ENCODE measurements around the gene STX7. TPM values are rescaled to one million over a fixed set of nuclear protein-coding genes. Genes with fewer than 3 reads are reported as not detected.
"Not testable (repeated sequence)": the region's sequence is repeated elsewhere in the genome, so short reads cannot be mapped to it uniquely, and the experiment has no call there.

The STX7 gene, protein sequence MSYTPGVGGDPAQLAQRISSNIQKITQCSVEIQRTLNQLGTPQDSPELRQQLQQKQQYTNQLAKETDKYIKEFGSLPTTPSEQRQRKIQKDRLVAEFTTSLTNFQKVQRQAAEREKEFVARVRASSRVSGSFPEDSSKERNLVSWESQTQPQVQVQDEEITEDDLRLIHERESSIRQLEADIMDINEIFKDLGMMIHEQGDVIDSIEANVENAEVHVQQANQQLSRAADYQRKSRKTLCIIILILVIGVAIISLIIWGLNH
- total RNA-seq (2022) (41.0 and 42.4 TPM in 2 replicates), Bru-seq, nascent RNA (percentile 83 among the genes with signal in this experiment), BruChase-seq, experiment 1, labeled RNA remaining after a 2-hour chase (percentile 81 among the genes with signal in this experiment), BruChase-seq, experiment 2, labeled RNA remaining after a 6-hour chase (percentile 83 among the genes with signal in this experiment)
- long read RNA-seq, full-length matches to known transcripts = 54 of 69 reads
- long read RNA-seq, partial matches to known transcripts = 3 of 69 reads
- long read RNA-seq, other reads (novel, unspliced or antisense) = 12 of 69 reads

GRCh38 chr6:132512638-132513632 lies at the start of gene STX7:
Gene STX7 (minus strand): TSS chr6:132513116. CDS start chr6:132503530, 9,586 bp downstream.
- DNase-seq = peak; percentile 92
- Mint-ChIP-seq H3K36me3 (ENCODE audit: insufficient read depth, unreplicated experiment) (peaks cover 18% of the 10 kb centered on the region), H3K4me1 (ENCODE audit: low read depth, unreplicated experiment) (peaks cover 18% of the 10 kb centered on the region), H3K9me3 (ENCODE audit: unreplicated experiment) (no peaks in the 10 kb centered on the region), H3K27ac (ENCODE audit: unreplicated experiment) (peak within 1 kb of the TSS; percentile 90), H3K4me3 (ENCODE audit: unreplicated experiment) (peak within 1 kb of the TSS; percentile 92), H3K27me3 (ENCODE audit: insufficient read depth, unreplicated experiment) (no peaks in the 10 kb centered on the region)
- CTCF ChIA-PET = interaction anchor here (0.6 to 1.4 kb wide), 5 partner anchors 12 to 285 kb away, joined by 3 to 7 read pairs (median 6); partner anchors contain the start of gene SLC18B1
- peak within 1 kb of the TSS; percentile 70 for H3K4me3 ChIP-seq (ENCODE audit: low read depth, low read length)
- TF ChIP-seq, protein P1, sequence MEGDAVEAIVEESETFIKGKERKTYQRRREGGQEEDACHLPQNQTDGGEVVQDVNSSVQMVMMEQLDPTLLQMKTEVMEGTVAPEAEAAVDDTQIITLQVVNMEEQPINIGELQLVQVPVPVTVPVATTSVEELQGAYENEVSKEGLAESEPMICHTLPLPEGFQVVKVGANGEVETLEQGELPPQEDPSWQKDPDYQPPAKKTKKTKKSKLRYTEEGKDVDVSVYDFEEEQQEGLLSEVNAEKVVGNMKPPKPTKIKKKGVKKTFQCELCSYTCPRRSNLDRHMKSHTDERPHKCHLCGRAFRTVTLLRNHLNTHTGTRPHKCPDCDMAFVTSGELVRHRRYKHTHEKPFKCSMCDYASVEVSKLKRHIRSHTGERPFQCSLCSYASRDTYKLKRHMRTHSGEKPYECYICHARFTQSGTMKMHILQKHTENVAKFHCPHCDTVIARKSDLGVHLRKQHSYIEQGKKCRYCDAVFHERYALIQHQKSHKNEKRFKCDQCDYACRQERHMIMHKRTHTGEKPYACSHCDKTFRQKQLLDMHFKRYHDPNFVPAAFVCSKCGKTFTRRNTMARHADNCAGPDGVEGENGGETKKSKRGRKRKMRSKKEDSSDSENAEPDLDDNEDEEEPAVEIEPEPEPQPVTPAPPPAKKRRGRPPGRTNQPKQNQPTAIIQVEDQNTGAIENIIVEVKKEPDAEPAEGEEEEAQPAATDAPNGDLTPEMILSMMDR (IDR thresholded peaks at IDR 0.05; ENCODE audit: insufficient read depth in 1 of 2, low read depth in 1 of 2, low read length in 1 of 2, severe bottlenecking in 1 of 2, unreplicated experiment in 1 of 2) = no peak
- POLR2A ChIA-PET = interaction anchor here (0.5 to 1.5 kb wide), 6 partner anchors 13 to 669 kb away, joined by 3 to 6 read pairs (median 4); partner anchors contain the start of genes CCN2 and RPS12
- intact Hi-C loops (cut with micrococcal nuclease; ENCODE audit: unreplicated experiment) = loop anchor here (1.0 kb wide), 1 partner anchor 301 kb away; the partner anchor contains the start of gene RPS12
- no peaks in the 10 kb centered on the region for H3K9me3 ChIP-seq
- H3K36me3 ChIP-seq (ENCODE audit: control insufficient read depth, insufficient read depth, low read length) = no peaks in the 10 kb centered on the region
- H3K4me1 ChIP-seq = peaks cover 12% of the 10 kb centered on the region
- BruUV-seq (replicated peaks) = no TSS peak
- no peaks in the 10 kb centered on the region for H3K27me3 ChIP-seq (replicated peaks; ENCODE audit: control insufficient read depth, insufficient read depth, low read length)

DNA sequence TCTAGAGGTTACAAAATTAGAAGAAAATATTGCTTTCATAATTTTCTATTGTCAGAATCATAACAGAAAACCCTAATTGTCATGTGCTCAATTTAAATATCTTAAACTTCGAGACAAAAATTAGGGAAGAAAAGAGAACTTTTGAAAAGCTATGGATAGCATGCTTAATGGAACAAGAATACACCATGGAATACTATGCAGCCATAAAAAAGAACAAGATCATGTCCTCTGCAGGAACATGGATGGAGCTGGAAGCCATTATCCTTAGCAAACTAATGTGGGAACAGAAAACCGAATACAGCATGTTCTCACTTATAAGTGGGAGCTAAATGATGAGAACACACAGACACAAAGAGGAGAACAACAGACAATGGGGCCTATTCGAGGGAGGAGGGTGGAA lies 47.2 kb upstream of the STX7 start:
- H3K4me1 Mint-ChIP-seq (ENCODE audit: low read depth, unreplicated experiment); H3K4me3 ChIP-seq (ENCODE audit: low read depth, low read length); DNase-seq; H3K36me3 Mint-ChIP-seq (ENCODE audit: insufficient read depth, unreplicated experiment); H3K4me3 Mint-ChIP-seq (ENCODE audit: unreplicated experiment); H3K9me3 ChIP-seq; H3K9me3 Mint-ChIP-seq (ENCODE audit: unreplicated experiment); H3K4me1 ChIP-seq; CTCF ChIA-PET; H3K27me3 Mint-ChIP-seq (ENCODE audit: insufficient read depth, unreplicated experiment); H3K27ac Mint-ChIP-seq (ENCODE audit: unreplicated experiment); BruUV-seq (replicated peaks); H3K36me3 ChIP-seq (ENCODE audit: control insufficient read depth, insufficient read depth, low read length); intact Hi-C loops (cut with micrococcal nuclease; ENCODE audit: unreplicated experiment); H3K27me3 ChIP-seq (replicated peaks; ENCODE audit: control insufficient read depth, insufficient read depth, low read length); POLR2A ChIA-PET: not testable (repeated sequence)

GRCh38 chr6:132552372-132552771 lies 39.5 kb upstream of the STX7 start, which contains the start of gene TAAR8:
Gene TAAR8 (plus strand): TSS chr6:132552672. CDS start chr6:132552693, 21 bp downstream.
- no peaks in the 10 kb centered on the region for H3K4me1 Mint-ChIP-seq (ENCODE audit: low read depth, unreplicated experiment)
- Histone ChIP-seq H3K36me3 (ENCODE audit: control insufficient read depth, insufficient read depth, low read length) (no peaks in the 10 kb centered on the region), H3K4me1 (no peaks in the 10 kb centered on the region), H3K4me3 (ENCODE audit: low read depth, low read length) (no peak within 1 kb of the TSS), H3K27me3 (replicated peaks; ENCODE audit: control insufficient read depth, insufficient read depth, low read length) (no peaks in the 10 kb centered on the region), H3K9me3 (no peaks in the 10 kb centered on the region)
- H3K27ac Mint-ChIP-seq (ENCODE audit: unreplicated experiment) = no peak within 1 kb of the TSS
- TF ChIP-seq, protein P1 (IDR thresholded peaks at IDR 0.05; ENCODE audit: insufficient read depth in 1 of 2, low read depth in 1 of 2, low read length in 1 of 2, severe bottlenecking in 1 of 2, unreplicated experiment in 1 of 2) = no peak
- ChIA-PET POLR2A (no interaction called here), CTCF (no interaction called here)
- no peak within 1 kb of the TSS for H3K4me3 Mint-ChIP-seq (ENCODE audit: unreplicated experiment)
- intact Hi-C loops (cut with micrococcal nuclease; ENCODE audit: unreplicated experiment) = no loop called here
- H3K27me3 Mint-ChIP-seq (ENCODE audit: insufficient read depth, unreplicated experiment) = no peaks in the 10 kb centered on the region
- H3K9me3 Mint-ChIP-seq (ENCODE audit: unreplicated experiment) = no peaks in the 10 kb centered on the region
- H3K36me3 Mint-ChIP-seq (ENCODE audit: insufficient read depth, unreplicated experiment) = no peaks in the 10 kb centered on the region
- no TSS peak for BruUV-seq (replicated peaks)
- no peak for DNase-seq
